HepG2 (cell line): ENCODE data around the gene PARN. TPM values are rescaled to one million over a fixed set of nuclear protein-coding genes. Genes with fewer than 3 reads are reported as not detected.

Experiments used
- ARNTL ChIP-seq: sonication (generic); formaldehyde crosslinking; IDR thresholded peaks from 2 replicates; pipeline ENCODE4 v1.4.0; 2020; ENCODE audit warnings: mild to moderate bottlenecking, missing genetic modification reagents
- ATAD3A ChIP-seq: sonication (generic); formaldehyde crosslinking; IDR thresholded peaks from 2 replicates; pipeline ENCODE4 v1.4.0; 2020; ENCODE audit warnings: missing genetic modification reagents
- BRD4 ChIP-seq: sonication (generic); formaldehyde crosslinking; IDR thresholded peaks from 2 replicates; pipeline ENCODE4 v1.4.0; 2020; ENCODE audit warnings: missing genetic modification reagents
- CHD2 ChIP-seq: IDR thresholded peaks from 2 replicates; pipeline ENCODE4 v1.6.1; 2011; ENCODE audit warnings: low read depth, low read length, improper control_type of control experiment
- DMAP1 ChIP-seq: IDR thresholded peaks from 2 replicates; pipeline ENCODE4 v1.6.1; 2016
- GABPB1 ChIP-seq: IDR thresholded peaks from 2 replicates; pipeline ENCODE4 v1.6.1; 2016; ENCODE audit warnings: mild to moderate bottlenecking, missing genetic modification reagents, moderate library complexity, missing compliant biosample characterization
- HIVEP1 ChIP-seq: sonication (generic); formaldehyde crosslinking; IDR thresholded peaks from 2 replicates; pipeline ENCODE4 v1.4.0; 2020; ENCODE audit warnings: mild to moderate bottlenecking, missing genetic modification reagents
- KAT7 ChIP-seq: IDR thresholded peaks from 2 replicates; pipeline ENCODE4 v1.6.1; 2018; ENCODE audit warnings: borderline replicate concordance, missing compliant biosample characterization
- KAT8 ChIP-seq: IDR thresholded peaks from 2 replicates; pipeline ENCODE4 v1.6.1; 2016; ENCODE audit warnings: missing genetic modification reagents, missing compliant biosample characterization
- KDM5A ChIP-seq: fragments of 200-600 bp; sonication (generic); IDR thresholded peaks from 2 replicates; pipeline ENCODE4 v1.7.0; 2018; ENCODE audit warnings: antibody characterized with exemption, mild to moderate bottlenecking, low read length, borderline replicate concordance
- MAF1 ChIP-seq: sonication (generic); formaldehyde crosslinking; IDR thresholded peaks from 2 replicates; pipeline ENCODE4 v1.5.0; 2020; ENCODE audit warnings: missing genetic modification reagents, borderline replicate concordance
- MEF2D ChIP-seq: sonication (generic); formaldehyde crosslinking; IDR thresholded peaks from 2 replicates; pipeline ENCODE4 v1.5.1; 2020; ENCODE audit warnings: mild to moderate bottlenecking, missing genetic modification reagents
- NFRKB ChIP-seq: fragments of 450-650 bp; IDR thresholded peaks from 2 replicates; pipeline ENCODE4 v1.6.1; 2017
- RARA ChIP-seq: IDR thresholded peaks from 2 replicates; pipeline ENCODE4 v1.6.1; 2016; ENCODE audit warnings: missing genetic modification reagents, missing compliant biosample characterization
- RFX1 ChIP-seq: fragments of 450-650 bp; IDR thresholded peaks from 2 replicates; pipeline ENCODE4 v1.6.1; 2017
- XBP1 ChIP-seq: sonication (generic); formaldehyde crosslinking; IDR thresholded peaks from 2 replicates; pipeline ENCODE4 v1.5.0; 2020; ENCODE audit warnings: missing genetic modification reagents
- ZNF160 ChIP-seq: sonication (generic); formaldehyde crosslinking; IDR thresholded peaks from 2 replicates; pipeline ENCODE4 v1.8.0; 2022; ENCODE audit warnings: mild to moderate bottlenecking, inconsistent platforms, missing genetic modification reagents
- ZNF224 ChIP-seq: sonication (generic); formaldehyde crosslinking; IDR thresholded peaks from 2 replicates; pipeline ENCODE4 v1.5.0; 2020; ENCODE audit warnings: mild to moderate bottlenecking, missing genetic modification reagents
- ZNF232 ChIP-seq: sonication (generic); formaldehyde crosslinking; IDR thresholded peaks from 2 replicates; pipeline ENCODE4 v1.4.0; 2020; ENCODE audit warnings: missing genetic modification reagents, borderline replicate concordance
- ZNF296 ChIP-seq: sonication (generic); formaldehyde crosslinking; conservative IDR thresholded peaks from 2 replicates; pipeline ENCODE4 v1.5.0; 2020; ENCODE audit warnings: mild to moderate bottlenecking, missing genetic modification reagents
- ZNF331 ChIP-seq: sonication (generic); formaldehyde crosslinking; IDR thresholded peaks from 2 replicates; pipeline ENCODE4 v1.4.0; 2020; ENCODE audit warnings: missing genetic modification reagents
- ZNF367 ChIP-seq: sonication (generic); formaldehyde crosslinking; IDR thresholded peaks from 2 replicates; pipeline ENCODE4 v1.4.0; 2020; ENCODE audit warnings: missing genetic modification reagents, borderline replicate concordance
- ZNF569 ChIP-seq: sonication (generic); formaldehyde crosslinking; IDR thresholded peaks from 2 replicates; pipeline ENCODE4 v1.5.0; 2020; ENCODE audit warnings: mild to moderate bottlenecking, missing genetic modification reagents, moderate library complexity, borderline replicate concordance
- ZNF713 ChIP-seq: sonication (generic); formaldehyde crosslinking; IDR thresholded peaks from 2 replicates; pipeline ENCODE4 v1.4.0; 2020; ENCODE audit warnings: mild to moderate bottlenecking, missing genetic modification reagents
- polyA plus RNA-seq, 8 experiments: library from polyadenylated mRNA; depleted of rRNA in 3 of 8; stranded (reverse) in 7 of 8; unstranded in 1 of 8; fragments of >200 nt; fragmentation: Illumina TruSeq in 4 of 8; extraction: Trizol in 4 of 8; gene quantifications; 2 replicates each; pipeline versions ENCODE4 v1.2.1 to v1.2.3, GENCODE V29; 2011 to 2016; ENCODE audit warnings: low read depth in 4 of 8, missing spikeins in 1 of 8, mixed read lengths in 1 of 8; ENCODE audit not compliant: insufficient read depth in 1 of 8
- total RNA-seq, 5 experiments: library from RNA; depleted of rRNA; stranded (reverse); fragments of >200 nt; fragmentation: Illumina TruSeq; extraction: Trizol; gene quantifications; 2 replicates each; pipeline ENCODE4 v1.2.3, GENCODE V29; 2016; ENCODE audit warnings: low read depth in 1 of 5
- TF ChIP-seq, protein P1 (sequence below): sonication (generic); formaldehyde crosslinking; IDR thresholded peaks from 2 replicates; pipeline ENCODE4 v1.4.0; 2020; ENCODE audit warnings: missing genetic modification reagents; ENCODE audit errors: not compliant biosample characterization
- TF ChIP-seq, protein P2 (sequence below): IDR thresholded peaks from 2 replicates; pipeline ENCODE4 v1.6.1; 2016; ENCODE audit warnings: low read depth
- TF ChIP-seq, protein P3 (sequence below): IDR thresholded peaks from 2 replicates; pipeline ENCODE4 v1.6.1; 2016
- TF ChIP-seq, protein P4 (sequence below): sonication (generic); formaldehyde crosslinking; IDR thresholded peaks from 2 replicates; pipeline ENCODE4 v1.5.1; 2020; ENCODE audit warnings: mild to moderate bottlenecking, moderate library complexity, missing genetic modification reagents

Gene PARN
- total and polyA plus RNA-seq, 2 of the 13 experiments (the other 11 are each of a cell fraction or from before 2014, with no cell fraction given) = 13.3 to 47.6 TPM

DNA sequence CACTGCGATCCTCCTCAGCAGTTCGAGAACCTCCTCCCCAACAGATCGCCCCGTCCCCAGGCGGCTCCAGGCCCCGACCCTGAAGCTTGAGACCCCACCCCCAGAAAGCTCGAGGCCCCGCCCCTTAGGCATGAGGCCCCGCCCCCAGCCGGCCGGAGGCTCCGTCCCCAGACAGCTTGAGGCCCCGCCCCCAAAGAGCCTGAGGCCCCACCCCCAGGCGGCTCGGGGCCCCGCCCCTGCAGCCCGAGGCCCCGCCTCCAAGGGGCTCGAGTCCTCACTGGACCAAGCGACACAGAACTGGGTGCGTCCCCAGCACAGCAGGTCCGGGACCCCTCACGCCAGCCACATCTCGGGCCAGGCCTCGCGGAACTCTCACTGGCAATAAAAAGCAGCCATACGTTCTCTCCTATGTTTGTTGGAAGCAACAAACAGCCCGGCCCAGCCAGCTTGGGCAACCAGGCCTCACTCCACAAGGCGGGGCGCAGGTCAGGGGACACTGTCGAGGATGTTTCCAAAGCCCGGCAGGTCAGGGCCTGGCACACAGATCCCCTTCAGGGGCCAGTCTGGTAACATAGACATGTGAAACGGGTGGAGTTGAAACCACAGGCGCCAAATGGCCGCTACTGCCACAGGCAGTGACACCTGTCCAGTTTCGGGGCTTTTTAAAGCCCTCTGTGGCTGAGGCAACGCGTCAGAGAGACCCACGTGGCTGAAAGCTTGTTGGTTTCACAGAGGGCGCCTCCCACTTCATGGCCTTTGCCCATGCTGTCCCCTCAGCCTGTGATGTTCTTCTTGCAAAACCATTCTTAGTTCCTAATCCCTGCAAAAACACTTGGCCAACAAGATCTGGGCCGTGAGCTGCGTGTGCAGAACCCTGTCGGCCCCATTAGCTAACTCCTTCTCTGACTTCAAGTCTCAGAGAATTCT lies 224.2 kb downstream of the PARN start (continued):
- TF ChIP-seq, protein P1, sequence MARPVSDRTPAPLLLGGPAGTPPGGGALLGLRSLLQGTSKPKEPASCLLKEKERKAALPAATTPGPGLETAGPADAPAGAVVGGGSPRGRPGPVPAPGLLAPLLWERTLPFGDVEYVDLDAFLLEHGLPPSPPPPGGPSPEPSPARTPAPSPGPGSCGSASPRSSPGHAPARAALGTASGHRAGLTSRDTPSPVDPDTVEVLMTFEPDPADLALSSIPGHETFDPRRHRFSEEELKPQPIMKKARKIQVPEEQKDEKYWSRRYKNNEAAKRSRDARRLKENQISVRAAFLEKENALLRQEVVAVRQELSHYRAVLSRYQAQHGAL (CRISPR knock-in tag) = peak; percentile 89
- TF ChIP-seq GABPB1 (CRISPR knock-in tag) (peak; percentile 72; the same call in 1 of the 2 replicates), ATAD3A (no peak), ZNF331 (CRISPR knock-in tag) (peak; percentile 35), ARNTL (CRISPR knock-in tag) (peak; percentile 77; the same call in 1 of the 2 replicates), MAF1 (CRISPR knock-in tag) (peak; percentile 68; the same call in 1 of the 2 replicates), ZNF296 (no peak; the same call in 1 of the 2 replicates), ZNF569 (CRISPR knock-in tag) (no peak), ZNF232 (CRISPR knock-in tag) (peak; percentile 95), ZNF224 (CRISPR knock-in tag) (peak; percentile 89; the same call in 1 of the 2 replicates), BRD4 (peak; percentile 86), KAT8 (CRISPR knock-in tag) (peak; percentile 66), DMAP1 (CRISPR knock-in tag) (peak; percentile 89), MEF2D (CRISPR knock-in tag) (no peak), XBP1 (peak; percentile 63; the same call in 1 of the 2 replicates), KDM5A (no peak; the same call in 1 of the 2 replicates), ZNF160 (peak; percentile 95; the same call in 1 of the 2 replicates), ZNF713 (CRISPR knock-in tag) (no peak), NFRKB (no peak), RFX1 (no peak), RARA (CRISPR knock-in tag) (0 out of 2 replicates have a peak, but pooled peaks have one; percentile 21), KAT7 (CRISPR knock-in tag) (peak; percentile 52; the same call in 1 of the 2 replicates), HIVEP1 (peak; percentile 91; the same call in 1 of the 2 replicates), ZNF367 (CRISPR knock-in tag) (no peak; the same call in 1 of the 2 replicates), CHD2 (peak; percentile 77)
- TF ChIP-seq, protein P2, sequence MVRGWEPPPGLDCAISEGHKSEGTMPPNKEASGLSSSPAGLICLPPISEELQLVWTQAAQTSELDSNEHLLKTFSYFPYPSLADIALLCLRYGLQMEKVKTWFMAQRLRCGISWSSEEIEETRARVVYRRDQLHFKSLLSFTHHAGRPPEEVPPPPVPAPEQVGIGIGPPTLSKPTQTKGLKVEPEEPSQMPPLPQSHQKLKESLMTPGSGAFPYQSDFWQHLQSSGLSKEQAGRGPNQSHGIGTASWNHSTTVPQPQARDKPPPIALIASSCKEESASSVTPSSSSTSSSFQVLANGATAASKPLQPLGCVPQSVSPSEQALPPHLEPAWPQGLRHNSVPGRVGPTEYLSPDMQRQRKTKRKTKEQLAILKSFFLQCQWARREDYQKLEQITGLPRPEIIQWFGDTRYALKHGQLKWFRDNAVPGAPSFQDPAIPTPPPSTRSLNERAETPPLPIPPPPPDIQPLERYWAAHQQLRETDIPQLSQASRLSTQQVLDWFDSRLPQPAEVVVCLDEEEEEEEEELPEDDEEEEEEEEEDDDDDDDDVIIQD (CRISPR knock-in tag) = peak; percentile 52; the same call in 1 of the 2 replicates
- TF ChIP-seq, protein P3, sequence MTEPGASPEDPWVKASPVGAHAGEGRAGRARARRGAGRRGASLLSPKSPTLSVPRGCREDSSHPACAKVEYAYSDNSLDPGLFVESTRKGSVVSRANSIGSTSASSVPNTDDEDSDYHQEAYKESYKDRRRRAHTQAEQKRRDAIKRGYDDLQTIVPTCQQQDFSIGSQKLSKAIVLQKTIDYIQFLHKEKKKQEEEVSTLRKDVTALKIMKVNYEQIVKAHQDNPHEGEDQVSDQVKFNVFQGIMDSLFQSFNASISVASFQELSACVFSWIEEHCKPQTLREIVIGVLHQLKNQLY (CRISPR knock-in tag) = no peak; the same call in 1 of the 2 replicates
- TF ChIP-seq, protein P4, sequence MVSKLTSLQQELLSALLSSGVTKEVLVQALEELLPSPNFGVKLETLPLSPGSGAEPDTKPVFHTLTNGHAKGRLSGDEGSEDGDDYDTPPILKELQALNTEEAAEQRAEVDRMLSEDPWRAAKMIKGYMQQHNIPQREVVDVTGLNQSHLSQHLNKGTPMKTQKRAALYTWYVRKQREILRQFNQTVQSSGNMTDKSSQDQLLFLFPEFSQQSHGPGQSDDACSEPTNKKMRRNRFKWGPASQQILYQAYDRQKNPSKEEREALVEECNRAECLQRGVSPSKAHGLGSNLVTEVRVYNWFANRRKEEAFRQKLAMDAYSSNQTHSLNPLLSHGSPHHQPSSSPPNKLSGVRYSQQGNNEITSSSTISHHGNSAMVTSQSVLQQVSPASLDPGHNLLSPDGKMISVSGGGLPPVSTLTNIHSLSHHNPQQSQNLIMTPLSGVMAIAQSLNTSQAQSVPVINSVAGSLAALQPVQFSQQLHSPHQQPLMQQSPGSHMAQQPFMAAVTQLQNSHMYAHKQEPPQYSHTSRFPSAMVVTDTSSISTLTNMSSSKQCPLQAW (CRISPR knock-in tag) = peak; percentile 92
